Trophoblast cell (in vitro differentiated cells and primary cell): Measurements from ENCODE around the gene ZNF429.

ENCODE experiments used
- DNase-seq, 2 donors: peaks; one replicate each; pipeline ENCODE4 v3.0.0-alpha.2; 2016
- H2AFZ ChIP-seq: 2 replicates; pipeline ENCODE4 v1.6.1; 2013; ENCODE audit warnings: low read length, moderate library complexity, mild to moderate bottlenecking; ENCODE audit not compliant: insufficient read depth, poor library complexity
- H2AK5ac ChIP-seq: 2 replicates; pipeline ENCODE4 v1.6.1; 2013; ENCODE audit warnings: mild to moderate bottlenecking, low read length
- H2BK120ac ChIP-seq: 2 replicates; pipeline ENCODE4 v1.6.1; 2013; ENCODE audit warnings: low read length, mild to moderate bottlenecking, moderate library complexity; ENCODE audit not compliant: insufficient read depth, poor library complexity
- H2BK12ac ChIP-seq: 2 replicates; pipeline ENCODE4 v1.6.1; 2013; ENCODE audit warnings: mild to moderate bottlenecking, low read length, moderate library complexity
- H2BK5ac ChIP-seq: 2 replicates; pipeline ENCODE4 v1.6.1; 2013; ENCODE audit warnings: low read length, low read depth, moderate library complexity, mild to moderate bottlenecking; ENCODE audit not compliant: poor library complexity
- H3K14ac ChIP-seq: 2 replicates; pipeline ENCODE4 v1.6.1; 2013; ENCODE audit warnings: mild to moderate bottlenecking, low read length
- H3K18ac ChIP-seq: 2 replicates; pipeline ENCODE4 v1.6.1; 2013; ENCODE audit warnings: mild to moderate bottlenecking, low read length
- H3K23ac ChIP-seq: 2 replicates; pipeline ENCODE4 v1.6.1; 2013; ENCODE audit warnings: low read length
- H3K27ac ChIP-seq: 2 replicates; pipeline ENCODE4 v1.5.1; 2013; ENCODE audit warnings: low read depth, mild to moderate bottlenecking, inconsistent platforms, low read length, moderate library complexity
- H3K27me3 ChIP-seq: 2 replicates; pipeline ENCODE4 v1.6.1; 2013; ENCODE audit warnings: inconsistent platforms, mild to moderate bottlenecking, low read length, moderate library complexity; ENCODE audit not compliant: insufficient read depth
- H3K36me3 ChIP-seq, 2 experiments: 1 replicate in 1 of 2; 2 replicates in 1 of 2; pipeline ENCODE4 v1.6.1; 2013; ENCODE audit warnings: low read length in 2 of 2, mild to moderate bottlenecking in 2 of 2, moderate library complexity in 1 of 2; ENCODE audit not compliant: insufficient read depth in 2 of 2, control insufficient read depth in 1 of 2
- H3K4ac ChIP-seq: 2 replicates; pipeline ENCODE4 v1.6.1; 2013; ENCODE audit warnings: low read depth, mild to moderate bottlenecking, low read length, moderate library complexity
- H3K4me1 ChIP-seq, 2 experiments: 1 replicate in 1 of 2; 2 replicates in 1 of 2; pipeline ENCODE4 v1.6.1; 2013; ENCODE audit warnings: low read length in 2 of 2, mild to moderate bottlenecking in 2 of 2, moderate library complexity in 1 of 2; ENCODE audit not compliant: insufficient read depth in 2 of 2, control insufficient read depth in 1 of 2
- H3K4me2 ChIP-seq: 2 replicates; pipeline ENCODE4 v1.6.1; 2013; ENCODE audit warnings: inconsistent platforms, mild to moderate bottlenecking, low read length, moderate library complexity
- H3K4me3 ChIP-seq: 2 replicates; pipeline ENCODE4 v1.5.1; 2013; ENCODE audit warnings: mild to moderate bottlenecking, low read depth, low read length, inconsistent platforms
- H3K79me1 ChIP-seq: one replicate; pipeline ENCODE4 v1.6.1; 2013; ENCODE audit warnings: low read length
- H3K79me2 ChIP-seq: 2 replicates; pipeline ENCODE4 v1.6.1; 2013; ENCODE audit warnings: low read length, mild to moderate bottlenecking; ENCODE audit not compliant: control insufficient read depth, insufficient read depth, poor library complexity
- H3K9ac ChIP-seq: 2 replicates; pipeline ENCODE4 v1.6.1; 2013; ENCODE audit warnings: mild to moderate bottlenecking, low read length
- H3K9me3 ChIP-seq: 2 replicates; pipeline ENCODE4 v1.6.1; 2013; ENCODE audit warnings: low read depth, mild to moderate bottlenecking, control low read depth, inconsistent platforms, low read length; ENCODE audit not compliant: insufficient read depth
- H4K12ac ChIP-seq: 2 replicates; pipeline ENCODE4 v1.6.1; 2013; ENCODE audit warnings: low read depth, mild to moderate bottlenecking, low read length, moderate library complexity
- H4K8ac ChIP-seq: 2 replicates; pipeline ENCODE4 v1.6.1; 2013; ENCODE audit warnings: low read depth, mild to moderate bottlenecking, low read length, moderate library complexity
- H4K91ac ChIP-seq: one replicate; pipeline ENCODE4 v1.6.1; 2013; ENCODE audit warnings: low read depth, mild to moderate bottlenecking, low read length, moderate library complexity
- WGBS: extraction: QIAGEN DNeasy Blood & Tissue Kit; methylation state at CpG from one replicate; pipeline ENCODE4 v1.1.7; 2013; ENCODE audit warnings: missing lambda C conversion rate; ENCODE audit not compliant: insufficient read length, insufficient coverage; ENCODE audit errors: extremely low coverage; 5-methylcytosine and 5-hydroxymethylcytosine counted together

The ZNF429 gene

GRCh38 chr19:21466627-21467026, 38.8 kb upstream of the ZNF429 start:
- Histone ChIP-seq H3K79me1 (peaks cover 5% of the 10 kb centered on the region), H2BK12ac (no peak overlapping the region), H3K36me3 (no peaks in the 10 kb centered on the region), H4K12ac (no peak overlapping the region), H3K4ac (no peak overlapping the region), H3K4me3 (no peak overlapping the region), H3K14ac (no peak overlapping the region), H3K79me2 (peaks cover 7% of the 10 kb centered on the region), H3K27me3 (no peaks in the 10 kb centered on the region), H4K8ac (no peak overlapping the region), H3K27ac (no peak overlapping the region), H3K4me2 (no peak overlapping the region), H4K91ac (no peak overlapping the region), H3K9ac (no peak overlapping the region), H3K23ac (no peak overlapping the region), H2AK5ac (no peak overlapping the region), H3K18ac (no peak overlapping the region), H3K9me3 (peaks cover 2% of the 10 kb centered on the region), H2AFZ (no peak overlapping the region), H3K4me1 (peaks cover 2% of the 10 kb centered on the region in 2 experiments), H2BK120ac (no peak overlapping the region), H2BK5ac (no peak overlapping the region)
- no peak for DNase-seq
- no CpG with 5 or more reads among the region's 8 CpGs for WGBS

GRCh38 chr19:21468791-21469190, 36.6 kb upstream of the ZNF429 start:
- H3K4me2 ChIP-seq: no peak overlapping the region
- no peaks in the 10 kb centered on the region for H3K27me3 ChIP-seq
- H2BK12ac ChIP-seq: no peak overlapping the region
- no peak overlapping the region for H2BK5ac ChIP-seq
- H3K4me3 ChIP-seq: no peak overlapping the region
- WGBS: no CpG with 5 or more reads among the region's 5 CpGs
- H3K27ac ChIP-seq: no peak overlapping the region
- no peak overlapping the region for H4K12ac ChIP-seq
- no peak overlapping the region for H2AK5ac ChIP-seq
- no peak overlapping the region for H3K14ac ChIP-seq
- H3K79me2 ChIP-seq: no peaks in the 10 kb centered on the region
- H4K8ac ChIP-seq: no peak overlapping the region
- no peaks in the 10 kb centered on the region for H3K4me1 ChIP-seq
- no peak overlapping the region for H3K9ac ChIP-seq
- H2BK120ac ChIP-seq: no peak overlapping the region
- peaks cover 2% of the 10 kb centered on the region for H3K9me3 ChIP-seq
- H3K4ac ChIP-seq: no peak overlapping the region
- no peak overlapping the region for H3K18ac ChIP-seq
- no peak overlapping the region for H3K23ac ChIP-seq
- H3K79me1 ChIP-seq: no peaks in the 10 kb centered on the region
- H4K91ac ChIP-seq: no peak overlapping the region
- DNase-seq: no peak
- no peaks in the 10 kb centered on the region for H3K36me3 ChIP-seq
- H2AFZ ChIP-seq: no peak overlapping the region

GRCh38 chr19:21472507-21472906, 32.9 kb upstream of the ZNF429 start:
- Histone ChIP-seq H3K9ac (no peak overlapping the region), H3K79me1 (peaks cover 4% of the 10 kb centered on the region), H3K4ac (no peak overlapping the region), H3K27me3 (no peaks in the 10 kb centered on the region), H3K14ac (no peak overlapping the region), H2BK120ac (no peak overlapping the region), H3K27ac (no peak overlapping the region), H3K79me2 (no peaks in the 10 kb centered on the region), H3K4me3 (no peak overlapping the region), H3K4me2 (no peak overlapping the region), H3K4me1 (no peaks in the 10 kb centered on the region), H4K8ac (no peak overlapping the region), H3K23ac (no peak overlapping the region), H2BK5ac (no peak overlapping the region), H4K91ac (no peak overlapping the region), H3K9me3 (peaks cover 2% of the 10 kb centered on the region), H2BK12ac (no peak overlapping the region), H4K12ac (no peak overlapping the region), H3K36me3 (no peaks in the 10 kb centered on the region), H2AFZ (no peak overlapping the region), H3K18ac (no peak overlapping the region), H2AK5ac (no peak overlapping the region)
- DNase-seq: no peak

- peak; percentile 81 to 92 for DNase-seq
- peak overlapping the region; percentile 71 for H3K18ac ChIP-seq
- no CpG with 5 or more reads among the region's 37 CpGs for WGBS
These were observed 30.7 kb upstream of the ZNF429 start for GRCh38 chr19:21474671-21475181.

More at GRCh38 chr19:21474671-21475181, 30.7 kb upstream of the ZNF429 start:
- Histone ChIP-seq H4K12ac (no peak overlapping the region), H3K4ac (peak overlapping the region; percentile 31), H3K79me1 (peaks cover 4% of the 10 kb centered on the region), H3K4me2 (peak overlapping the region; percentile 61), H3K9me3 (peaks cover 2% of the 10 kb centered on the region), H2BK5ac (peak overlapping the region; percentile 44), H2AK5ac (no peak overlapping the region), H4K91ac (peak overlapping the region; percentile 78), H3K27ac (peak overlapping the region; percentile 55), H3K4me3 (peak overlapping the region; percentile 69), H3K14ac (no peak overlapping the region), H3K27me3 (no peaks in the 10 kb centered on the region), H3K4me1 (peaks cover 0 to 2% of the 10 kb centered on the region in 2 experiments), H4K8ac (peak overlapping the region; percentile 66), H3K36me3 (no peaks in the 10 kb centered on the region), H3K23ac (no peak overlapping the region), H2AFZ (peak overlapping the region; percentile 56), H2BK12ac (no peak overlapping the region), H3K9ac (no peak overlapping the region), H2BK120ac (no peak overlapping the region), H3K79me2 (no peaks in the 10 kb centered on the region)
